HS-27A (cell line): ENCODE measurements around the gene LCMT1.
"Not testable (repeated sequence)": the region's sequence is repeated elsewhere in the genome, so short reads cannot be mapped to it uniquely, and the experiment has no call there.

ENCODE experiments used
- DNase-seq: peaks from one replicate; pipeline ENCODE4 v3.0.0-alpha.2; 2012; ENCODE audit warnings: low read depth, missing footprints

Gene LCMT1

DNA sequence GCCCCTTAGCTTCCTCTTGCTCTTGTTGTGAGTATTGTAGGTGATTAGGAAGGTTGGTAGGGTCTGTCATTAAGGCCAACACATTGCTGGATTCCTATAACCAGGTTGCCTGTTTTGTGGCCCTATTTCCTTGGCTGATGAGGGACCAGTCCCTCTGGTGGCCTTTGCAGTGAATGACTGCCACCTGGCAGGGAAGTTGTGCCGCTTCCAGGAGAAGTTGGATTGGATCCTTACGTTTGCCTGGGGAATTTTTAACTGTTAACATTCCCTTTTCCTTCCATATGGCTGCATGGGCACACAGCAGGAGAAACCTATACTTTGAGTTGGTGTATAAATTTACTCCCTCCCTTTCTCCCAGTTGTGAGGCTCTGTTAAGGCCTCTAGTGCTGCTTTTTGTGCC, 32.4 kb downstream of the LCMT1 start:
- no peak for DNase-seq

GRCh38 chr16:25148568-25149215, 37.1 kb downstream of the LCMT1 start:
- no peak for DNase-seq

DNA sequence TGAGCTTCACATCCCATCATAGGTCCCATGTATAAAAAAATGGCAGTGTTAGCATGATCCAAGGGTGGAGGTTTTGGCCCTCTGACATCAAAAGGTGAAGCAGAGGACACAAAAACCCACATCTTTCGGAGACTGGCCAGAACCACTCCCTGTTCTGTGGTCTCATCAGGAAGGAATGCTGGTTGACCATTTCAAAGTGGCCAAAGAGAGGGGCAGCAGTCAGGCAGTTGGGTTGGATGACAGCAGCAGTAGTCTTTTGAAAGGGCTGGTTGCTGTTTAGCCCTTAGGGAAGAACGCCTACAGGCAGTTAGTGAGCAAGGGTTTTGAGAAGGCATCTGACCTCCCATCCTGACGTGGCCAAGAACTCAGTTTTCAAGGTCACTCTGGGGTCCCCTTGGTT, 40.5 kb downstream of the LCMT1 start:
- DNase-seq, result peak; percentile 43

DNA sequence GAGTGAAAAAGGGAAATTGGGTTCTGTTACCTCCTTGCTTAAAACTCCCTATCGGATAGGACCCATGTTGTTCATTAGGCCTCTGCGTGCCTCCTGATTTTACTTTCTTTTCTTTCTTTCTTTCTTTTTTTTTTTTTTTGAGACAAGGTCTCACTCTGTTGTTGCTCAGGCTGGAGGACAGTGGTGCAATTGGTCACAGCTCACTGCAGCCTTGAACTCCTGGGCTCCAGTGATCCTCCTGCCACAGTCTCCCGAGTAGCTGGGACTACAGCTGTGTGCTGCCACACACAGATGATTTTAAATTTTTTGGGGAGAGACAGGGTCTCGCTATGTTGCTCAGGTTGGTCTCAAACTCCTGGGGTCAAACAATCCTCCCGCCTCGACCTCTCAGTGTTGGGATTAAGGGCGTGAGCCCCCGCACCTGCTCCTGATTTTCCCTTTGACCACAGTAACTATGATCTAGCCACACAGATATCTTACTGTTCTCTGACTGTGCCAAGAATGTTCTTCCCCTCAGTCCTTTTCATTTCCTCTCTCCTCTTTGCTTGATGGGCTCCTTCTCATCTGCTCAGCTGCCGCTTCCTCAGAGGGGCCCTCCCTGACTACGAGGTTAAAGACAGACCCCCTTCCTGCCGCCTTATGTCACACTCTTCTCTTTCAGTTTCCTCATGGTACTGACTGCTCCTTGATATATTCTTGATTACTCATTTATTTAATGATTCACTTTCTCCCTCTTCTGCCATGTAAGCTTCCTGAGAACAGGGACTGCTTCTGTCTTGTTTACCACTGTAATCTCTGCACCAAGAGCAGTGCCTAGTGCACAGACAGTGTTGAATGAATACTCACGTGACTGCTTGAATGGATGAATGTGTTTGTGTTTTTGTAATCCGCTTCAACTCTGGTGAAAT, 44.3 kb downstream of the LCMT1 start:
- DNase-seq, result no peak

DNA sequence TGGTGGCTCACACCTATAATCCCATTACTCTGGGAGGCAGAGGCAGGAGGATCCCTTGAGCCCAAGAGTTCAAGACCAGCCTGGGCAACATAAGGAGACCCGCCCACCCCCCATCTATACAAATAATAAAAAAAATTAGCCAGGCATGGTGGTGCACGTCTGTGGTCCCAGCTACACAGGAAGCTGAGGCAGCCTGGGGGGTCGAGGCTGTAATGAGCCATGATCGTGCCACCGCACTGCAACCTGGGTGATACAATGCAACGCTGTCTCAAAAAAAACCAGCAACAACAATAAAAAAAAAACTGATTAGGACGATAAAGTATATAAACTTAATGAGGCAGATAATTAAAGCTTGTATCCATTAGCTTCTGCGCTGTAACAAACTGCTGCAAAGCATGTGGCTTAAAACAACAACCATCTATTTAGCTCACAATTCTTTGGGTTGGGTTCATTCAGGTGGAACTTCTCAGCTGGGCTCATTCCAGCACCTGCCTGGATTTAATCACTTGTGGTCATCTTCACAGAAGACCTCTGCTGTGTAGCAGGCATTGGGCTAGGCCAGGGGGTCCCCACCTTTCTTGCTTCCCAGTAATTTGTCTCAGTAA, 45.8 kb downstream of the LCMT1 start:
- no peak for DNase-seq

GRCh38 chr16:25158401-25158800, 46.9 kb downstream of the LCMT1 start:
- no peak for DNase-seq

- no peak for DNase-seq
Measured at GRCh38 chr16:25161753-25162367, 50.3 kb downstream of the LCMT1 start.

- no peak for DNase-seq
Measured at GRCh38 chr16:25163683-25164082, 52.1 kb downstream of the LCMT1 start.

- no peak for DNase-seq
Measured at GRCh38 chr16:25165284-25165683, 53.7 kb downstream of the LCMT1 start.

GRCh38 chr16:25167920-25168319, 56.4 kb downstream of the LCMT1 start:
- not testable (repeated sequence) for DNase-seq

- DNase-seq, result no peak
Measured at GRCh38 chr16:25171390-25171789, 59.8 kb downstream of the LCMT1 start.

GRCh38 chr16:25172831-25173230, 61.3 kb downstream of the LCMT1 start:
- DNase-seq, result no peak

- no peak for DNase-seq
Measured at GRCh38 chr16:25174285-25174684, 62.7 kb downstream of the LCMT1 start.

DNA sequence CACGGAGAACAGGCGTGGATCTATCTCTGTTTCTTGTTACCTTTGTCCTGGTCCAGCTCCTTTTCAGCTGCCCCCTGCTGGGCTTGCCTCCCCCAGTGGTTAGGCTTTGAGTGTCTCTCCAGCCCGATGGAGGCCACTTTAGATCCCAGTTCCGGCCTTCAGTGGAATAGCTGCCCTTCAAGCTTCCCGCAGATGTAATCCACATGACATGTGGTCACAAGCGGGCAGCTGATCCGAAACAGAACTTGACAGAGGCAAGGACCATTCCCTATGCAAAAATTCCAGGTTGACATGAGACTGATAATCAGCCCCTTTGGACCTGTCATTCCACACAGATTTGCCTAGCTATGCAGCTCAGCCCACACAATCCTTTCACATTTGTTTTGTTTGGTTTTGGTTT, 64.6 kb downstream of the LCMT1 start:
- no peak for DNase-seq

- no peak for DNase-seq
Measured at GRCh38 chr16:25177512-25177830, 65.9 kb downstream of the LCMT1 start.

- DNase-seq, result no peak
Measured at GRCh38 chr16:25177831-25178688, 66.5 kb downstream of the LCMT1 start.

DNA sequence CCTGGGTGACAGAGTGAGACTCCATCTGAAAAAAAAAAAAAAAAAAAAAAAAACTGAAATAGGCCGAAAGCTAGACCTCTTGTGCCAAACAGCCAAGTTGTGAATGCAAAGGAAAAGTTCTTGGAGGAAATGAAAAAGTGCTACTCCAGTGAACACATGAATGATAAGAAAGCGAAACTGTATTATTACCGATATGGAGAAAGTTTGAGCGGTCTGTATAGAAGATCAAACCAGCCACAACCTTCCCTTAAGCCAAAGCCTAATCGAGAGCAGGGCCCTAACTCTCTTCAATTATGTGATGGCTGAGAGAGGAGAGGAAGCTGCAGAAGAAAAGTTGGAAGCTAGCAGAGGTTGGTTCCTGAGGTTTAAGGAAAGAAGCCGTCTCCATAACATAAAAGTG, 69.7 kb downstream of the LCMT1 start:
- not testable (repeated sequence) for DNase-seq

DNA sequence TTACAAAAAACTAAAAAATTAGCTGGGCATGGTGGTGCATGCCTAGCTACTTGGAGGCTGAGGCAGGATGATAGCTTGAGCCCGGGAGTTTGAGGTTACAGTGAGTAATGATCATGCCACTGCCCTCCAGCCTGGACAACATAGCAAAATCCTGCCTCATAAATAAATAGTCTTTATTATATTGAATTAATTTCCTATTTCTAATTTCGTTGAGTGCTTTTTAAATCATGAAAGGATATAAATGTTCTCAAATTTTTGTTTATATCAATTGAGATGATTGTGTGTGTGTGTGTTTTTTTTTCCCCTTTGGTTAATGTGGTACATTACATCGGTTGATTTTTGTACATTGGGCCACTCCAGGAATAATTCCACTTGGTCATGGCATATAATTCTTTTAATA, 73.2 kb downstream of the LCMT1 start:
- no peak for DNase-seq

- DNase-seq, result no peak
Measured at GRCh38 chr16:25187491-25187795, 75.9 kb downstream of the LCMT1 start.

DNA sequence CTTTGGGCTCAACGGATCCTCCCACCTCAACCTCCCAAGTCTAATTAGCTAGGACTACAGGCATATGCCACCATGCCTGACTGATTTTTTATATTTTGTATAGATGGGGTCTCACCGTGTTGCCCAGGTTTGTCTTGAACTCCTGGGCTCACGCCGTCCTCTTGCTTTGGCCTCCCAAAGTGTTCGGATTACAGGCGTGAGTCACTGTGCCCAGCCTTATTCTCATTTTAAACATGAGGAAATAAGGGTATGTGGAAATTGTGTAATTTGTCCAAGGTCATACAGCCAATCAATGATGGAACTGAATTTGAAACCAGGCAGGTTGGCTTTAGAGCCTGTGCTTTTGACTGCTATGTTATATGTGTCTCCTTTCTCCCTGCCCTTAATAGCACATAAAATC, 77.8 kb downstream of the LCMT1 start:
- DNase-seq, result no peak

GRCh38 chr16:25192096-25192495, 80.6 kb downstream of the LCMT1 start:
- DNase-seq, result no peak

- DNase-seq, result no peak
Measured at GRCh38 chr16:25194273-25194878, 82.8 kb downstream of the LCMT1 start.
